OCI-LY1 (cell line): ENCODE results near the gene SLC9A9.

Source experiments
- H2AFZ ChIP-seq: fragments of 200-600 bp; sonication (generic), shearing (Covaris generic); 2 replicates; pipeline ENCODE4 v1.6.0; 2014; ENCODE audit warnings: antibody characterized with exemption, mild to moderate bottlenecking, low read length
- H3F3A ChIP-seq: fragments of 200-600 bp; sonication (generic), shearing (Covaris generic); 2 replicates; pipeline ENCODE4 v1.6.0; 2014; ENCODE audit warnings: mild to moderate bottlenecking, antibody characterized with exemption, low read length, moderate library complexity; ENCODE audit not compliant: insufficient read depth
- H3K27ac ChIP-seq: fragments of 200-600 bp; sonication (generic); 2 replicates; pipeline ENCODE4 v1.5.1; 2014; ENCODE audit warnings: low read length, mixed run types, mild to moderate bottlenecking, low read depth; ENCODE audit not compliant: poor library complexity, severe bottlenecking
- H3K27me3 ChIP-seq: fragments of 200-600 bp; sonication (generic); 2 replicates; pipeline ENCODE4 v1.6.0; 2014; ENCODE audit warnings: antibody characterized with exemption, mild to moderate bottlenecking, low read length, moderate library complexity; ENCODE audit not compliant: insufficient read depth
- H3K36me3 ChIP-seq: fragments of 200-600 bp; sonication (generic); 2 replicates; pipeline ENCODE4 v1.6.1; 2014; ENCODE audit warnings: mild to moderate bottlenecking, antibody characterized with exemption, low read length, moderate library complexity, mixed read lengths; ENCODE audit not compliant: insufficient read depth
- H3K4me1 ChIP-seq: fragments of 200-600 bp; sonication (generic); 2 replicates; pipeline ENCODE4 v1.5.1; 2014; ENCODE audit warnings: mild to moderate bottlenecking, low read length, moderate library complexity; ENCODE audit not compliant: insufficient read depth, severe bottlenecking
- H3K4me2 ChIP-seq: fragments of 200-600 bp; sonication (generic), shearing (Covaris generic); 2 replicates; pipeline ENCODE4 v1.6.1; 2014; ENCODE audit warnings: low read length
- H3K4me3 ChIP-seq: fragments of 200-600 bp; sonication (generic); 2 replicates; pipeline ENCODE4 v1.5.1; 2014; ENCODE audit warnings: low read length, low read depth, mild to moderate bottlenecking, mixed read lengths; ENCODE audit not compliant: poor library complexity, severe bottlenecking
- H3K79me2 ChIP-seq: fragments of 200-600 bp; shearing (Covaris generic); 2 replicates; pipeline ENCODE4 v1.6.1; 2016; ENCODE audit warnings: mixed run types, low read length, mixed read lengths; ENCODE audit not compliant: insufficient read depth
- H3K9ac ChIP-seq: fragments of 200-600 bp; sonication (generic), shearing (Covaris generic); 2 replicates; pipeline ENCODE4 v1.6.1; 2014; ENCODE audit warnings: mild to moderate bottlenecking, low read length, mixed read lengths
- H3K9me2 ChIP-seq: fragments of 200-600 bp; sonication (generic), shearing (Covaris generic); 2 replicates; pipeline ENCODE4 v1.6.1; 2014; ENCODE audit warnings: low read depth, mild to moderate bottlenecking, low read length, mixed read lengths
- H3K9me3 ChIP-seq: fragments of 200-600 bp; shearing (Covaris generic); 2 replicates; pipeline ENCODE4 v1.6.1; 2014; ENCODE audit warnings: low read length, mixed read lengths
- H4K20me1 ChIP-seq: fragments of 200-600 bp; sonication (generic), shearing (Covaris generic); 2 replicates; pipeline ENCODE4 v1.6.0; 2016; ENCODE audit warnings: mild to moderate bottlenecking, low read length; ENCODE audit not compliant: insufficient read depth
- EZH2 ChIP-seq: fragments of 200-600 bp; sonication (generic), shearing (Covaris generic); IDR thresholded peaks from 2 replicates; pipeline ENCODE4 v1.8.0; 2017; ENCODE audit warnings: borderline replicate concordance, mixed run types, mild to moderate bottlenecking, antibody characterized with exemption, low read length, moderate library complexity, mixed read lengths
- TF ChIP-seq, protein P1 (sequence below): fragments of 200-600 bp; sonication (generic), shearing (Covaris generic); IDR thresholded peaks from 2 replicates; pipeline ENCODE4 v1.5.1; 2017; ENCODE audit warnings: mild to moderate bottlenecking, antibody characterized with exemption, low read length, moderate library complexity, mixed read lengths

The SLC9A9 gene

DNA sequence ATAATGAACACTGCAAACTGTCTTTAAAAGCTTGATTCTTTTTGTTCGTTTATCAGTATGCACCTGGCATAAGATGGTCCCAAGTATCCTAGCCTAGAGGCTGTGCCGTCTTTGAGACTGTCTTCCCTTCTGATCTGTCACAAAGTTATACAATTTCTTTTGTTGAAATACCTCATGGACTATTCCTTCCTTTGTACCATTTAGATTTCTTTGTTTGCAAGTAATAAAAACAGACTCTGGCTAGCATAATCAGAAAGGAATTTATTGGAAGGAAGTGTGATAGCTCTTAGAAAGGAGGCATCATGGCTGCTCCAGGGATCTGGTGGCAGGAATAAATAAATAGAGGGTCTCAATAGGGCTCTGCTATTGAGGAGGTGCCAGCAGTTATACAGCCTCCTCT, 280.4 kb downstream of the SLC9A9 start:
- Histone ChIP-seq H3K79me2 (no peaks in the 10 kb centered on the region), H3K9me2 (no peaks in the 10 kb centered on the region), H4K20me1 (no peaks in the 10 kb centered on the region), H3K27me3 (no peaks in the 10 kb centered on the region), H3K9ac (no peak overlapping the region), H3K36me3 (no peaks in the 10 kb centered on the region), H2AFZ (0 out of 2 replicates have a peak overlapping the region, but pooled peaks have one; percentile 51), H3K4me2 (no peak overlapping the region), H3K9me3 (0 out of 2 replicates have a peak, but pooled peaks cover 3% of the 10 kb centered on the region), H3F3A (no peaks in the 10 kb centered on the region), H3K4me1 (peaks cover 8% of the 10 kb centered on the region), H3K4me3 (no peak overlapping the region), H3K27ac (no peak overlapping the region)
- no peak for TF ChIP-seq EZH2
- TF ChIP-seq, protein P1, sequence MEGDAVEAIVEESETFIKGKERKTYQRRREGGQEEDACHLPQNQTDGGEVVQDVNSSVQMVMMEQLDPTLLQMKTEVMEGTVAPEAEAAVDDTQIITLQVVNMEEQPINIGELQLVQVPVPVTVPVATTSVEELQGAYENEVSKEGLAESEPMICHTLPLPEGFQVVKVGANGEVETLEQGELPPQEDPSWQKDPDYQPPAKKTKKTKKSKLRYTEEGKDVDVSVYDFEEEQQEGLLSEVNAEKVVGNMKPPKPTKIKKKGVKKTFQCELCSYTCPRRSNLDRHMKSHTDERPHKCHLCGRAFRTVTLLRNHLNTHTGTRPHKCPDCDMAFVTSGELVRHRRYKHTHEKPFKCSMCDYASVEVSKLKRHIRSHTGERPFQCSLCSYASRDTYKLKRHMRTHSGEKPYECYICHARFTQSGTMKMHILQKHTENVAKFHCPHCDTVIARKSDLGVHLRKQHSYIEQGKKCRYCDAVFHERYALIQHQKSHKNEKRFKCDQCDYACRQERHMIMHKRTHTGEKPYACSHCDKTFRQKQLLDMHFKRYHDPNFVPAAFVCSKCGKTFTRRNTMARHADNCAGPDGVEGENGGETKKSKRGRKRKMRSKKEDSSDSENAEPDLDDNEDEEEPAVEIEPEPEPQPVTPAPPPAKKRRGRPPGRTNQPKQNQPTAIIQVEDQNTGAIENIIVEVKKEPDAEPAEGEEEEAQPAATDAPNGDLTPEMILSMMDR, result no peak

DNA sequence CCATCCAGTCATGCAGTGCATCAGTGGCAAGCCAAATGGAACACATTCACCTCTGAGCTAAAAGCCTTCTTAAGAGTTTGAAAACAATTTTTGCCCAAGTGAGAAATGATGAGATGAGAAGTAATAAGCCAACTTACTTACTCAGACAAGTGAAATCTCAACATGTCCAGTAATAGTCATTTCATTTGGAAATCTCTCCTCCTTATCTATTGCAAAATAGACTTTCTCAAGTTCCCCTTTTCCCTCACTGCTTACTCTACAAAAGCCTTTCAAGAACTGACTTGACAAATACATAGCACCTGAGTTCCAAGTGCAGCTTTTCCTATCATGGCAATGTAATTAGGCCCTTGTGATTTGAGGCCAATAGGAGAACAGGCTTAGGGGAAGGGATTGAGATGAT, 282.3 kb downstream of the SLC9A9 start:
- H3K4me3 ChIP-seq, result no peak overlapping the region
- H3K9me2 ChIP-seq, result no peaks in the 10 kb centered on the region
- no peaks in the 10 kb centered on the region for H3K27me3 ChIP-seq
- H3K9me3 ChIP-seq, result 0 out of 2 replicates have a peak, but pooled peaks cover 3% of the 10 kb centered on the region
- no peaks in the 10 kb centered on the region for H4K20me1 ChIP-seq
- no peak overlapping the region for H3K27ac ChIP-seq
- H3K9ac ChIP-seq, result no peak overlapping the region
- no peaks in the 10 kb centered on the region for H3F3A ChIP-seq
- peaks cover 8% of the 10 kb centered on the region for H3K4me1 ChIP-seq
- H3K36me3 ChIP-seq, result no peaks in the 10 kb centered on the region
- no peaks in the 10 kb centered on the region for H3K79me2 ChIP-seq
- no peak overlapping the region for H2AFZ ChIP-seq
- no peak for TF ChIP-seq EZH2
- TF ChIP-seq, protein P1, result no peak
- H3K4me2 ChIP-seq, result no peak overlapping the region

DNA sequence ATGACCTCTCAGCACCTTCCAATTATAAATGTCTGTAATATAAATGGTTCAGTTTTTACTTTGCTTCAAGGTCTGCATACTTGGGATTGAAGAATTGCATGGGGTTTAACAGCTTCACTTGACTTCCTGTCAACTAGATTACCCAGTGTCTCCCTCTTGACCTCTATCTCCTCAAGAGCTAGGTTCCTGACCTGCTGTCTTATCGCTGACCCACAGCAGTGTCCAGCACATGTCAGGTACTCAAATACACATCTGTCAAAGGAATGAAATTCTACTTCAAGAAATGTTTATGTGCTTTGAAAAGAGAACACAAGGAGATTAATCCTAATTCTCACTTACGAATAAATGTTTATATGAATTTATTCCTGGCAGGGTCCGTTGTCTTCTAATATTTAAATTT, 284.5 kb downstream of the SLC9A9 start:
- Histone ChIP-seq H3K9ac (no peak overlapping the region), H3K4me3 (no peak overlapping the region), H3K27me3 (no peaks in the 10 kb centered on the region), H3K36me3 (no peaks in the 10 kb centered on the region), H3K9me3 (peaks cover 3% of the 10 kb centered on the region; the same call in 1 of the 2 replicates), H3K4me1 (peaks cover 8% of the 10 kb centered on the region), H4K20me1 (no peaks in the 10 kb centered on the region), H2AFZ (no peak overlapping the region), H3K27ac (no peak overlapping the region), H3K79me2 (no peaks in the 10 kb centered on the region), H3K9me2 (no peaks in the 10 kb centered on the region), H3K4me2 (no peak overlapping the region), H3F3A (no peaks in the 10 kb centered on the region)
- TF ChIP-seq, protein P1, result no peak
- TF ChIP-seq EZH2, result no peak
